ENCODE measurements around the gene ACTBL2.
"Not testable (repeated sequence)": the region's sequence is repeated elsewhere in the genome, so short reads cannot be mapped to it uniquely, and the experiment has no call there.

Gene ACTBL2

GRCh38 chr5:57482671-57483106, at the start of gene ACTBL2:
TSS of gene ACTBL2 (minus strand) at chr5:57482811. CDS start at chr5:57482707, 104 bp downstream.
- no peak for DNase-seq (ENCODE audit: low read depth in 2 of 2)

GRCh38 chr5:57531333-57531732, 48.7 kb upstream of the ACTBL2 start:
- DNase-seq (ENCODE audit: low read depth in 2 of 2), result no peak

- DNase-seq (ENCODE audit: low read depth in 2 of 2), result no peak
Observed at GRCh38 chr5:57529864-57530263, 47.3 kb upstream of the ACTBL2 start.

GRCh38 chr5:57527870-57528269, 45.3 kb upstream of the ACTBL2 start:
- DNase-seq (ENCODE audit: low read depth in 2 of 2), result no peak

- no peak for DNase-seq (ENCODE audit: low read depth in 2 of 2)
Observed at GRCh38 chr5:57524348-57525060, 41.9 kb upstream of the ACTBL2 start.

GRCh38 chr5:57522477-57522876, 39.9 kb upstream of the ACTBL2 start:
- not testable (repeated sequence) for DNase-seq (ENCODE audit: low read depth in 2 of 2)

GRCh38 chr5:57518415-57518814, 35.8 kb upstream of the ACTBL2 start:
- not testable (repeated sequence) for DNase-seq (ENCODE audit: low read depth in 2 of 2)

- DNase-seq (ENCODE audit: low read depth in 2 of 2), result no peak
Observed at GRCh38 chr5:57517250-57517649, 34.6 kb upstream of the ACTBL2 start.

- no peak for DNase-seq (ENCODE audit: low read depth in 2 of 2)
Observed at GRCh38 chr5:57513785-57514184, 31.2 kb upstream of the ACTBL2 start.

GRCh38 chr5:57511321-57511720, 28.7 kb upstream of the ACTBL2 start:
- no peak for DNase-seq (ENCODE audit: low read depth in 2 of 2)

GRCh38 chr5:57509501-57510260, 27.1 kb upstream of the ACTBL2 start:
- no peak for DNase-seq (ENCODE audit: low read depth in 2 of 2)

- no peak for DNase-seq (ENCODE audit: low read depth in 2 of 2)
Observed at GRCh38 chr5:57508211-57508610, 25.6 kb upstream of the ACTBL2 start.

- no peak for DNase-seq (ENCODE audit: low read depth in 2 of 2)
Observed at GRCh38 chr5:57505272-57506200, 22.9 kb upstream of the ACTBL2 start.

GRCh38 chr5:57504357-57504756, 21.7 kb upstream of the ACTBL2 start:
- no peak for DNase-seq (ENCODE audit: low read depth in 2 of 2)

GRCh38 chr5:57503433-57503832, 20.8 kb upstream of the ACTBL2 start:
- no peak for DNase-seq (ENCODE audit: low read depth in 2 of 2)

- DNase-seq (ENCODE audit: low read depth in 2 of 2), result no peak
Observed at GRCh38 chr5:57501414-57502201, 19.0 kb upstream of the ACTBL2 start.

- DNase-seq (ENCODE audit: low read depth in 2 of 2), result no peak
Observed at GRCh38 chr5:57499262-57500050, 16.8 kb upstream of the ACTBL2 start.

GRCh38 chr5:57497733-57498132, 15.1 kb upstream of the ACTBL2 start:
- no peak for DNase-seq (ENCODE audit: low read depth in 2 of 2)

- no peak for DNase-seq (ENCODE audit: low read depth in 2 of 2)
Observed at GRCh38 chr5:57495285-57496086, 12.9 kb upstream of the ACTBL2 start.
